B cell (primary cell): ENCODE data around the gene FAM107B. TPM values are rescaled to one million over a fixed set of nuclear protein-coding genes. Genes with fewer than 3 reads are reported as not detected.

Source experiments
- ATAC-seq: fragments of 200-7000 bp; cut with Tn5 transposase; one replicate; pipeline ENCODE4 v1.10.0; 2021; ENCODE audit warnings: low read depth, mild to moderate bottlenecking, moderate number of reproducible peaks, moderate library complexity
- CTCF ChIA-PET: fragments of 350-600 bp; sonication (Branson Sonifier 250); formaldehyde crosslinking; loops from one replicate; lab custom pipeline; 2021; ENCODE audit warnings: antibody characterized with exemption, inconsistent platforms; lab: Charles Lee
- POLR2A ChIA-PET: fragments of 350-600 bp; sonication (Branson Sonifier 250); formaldehyde crosslinking; loops from one replicate; lab custom pipeline; 2021; ENCODE audit warnings: antibody characterized with exemption; lab: Charles Lee
- DNase-seq: peaks from one replicate; pipeline ENCODE4 v3.0.0; 2013
- H2AFZ ChIP-seq: 2 replicates; pipeline ENCODE4 v1.6.1; 2012; ENCODE audit warnings: mild to moderate bottlenecking, low read depth, low read length; ENCODE audit not compliant: insufficient read depth, poor library complexity, severe bottlenecking
- H3K27ac ChIP-seq, 2 donors: 1 replicate in 1 of 2; 2 replicates in 1 of 2; pipeline ENCODE4 v1.5.1; 2012 to 2013; ENCODE audit warnings: low read length in 2 of 2, mild to moderate bottlenecking in 2 of 2, moderate library complexity in 1 of 2
- H3K27me3 ChIP-seq, 4 experiments: fragments of 200-600 bp in 1 of 4; sonication (generic) in 1 of 4; replicated peaks in 1 of 4; 1 replicate in 2 of 4; 2 replicates in 2 of 4; pipeline versions ENCODE4 v1.6.1 to v1.7.0; 2013 to 2016; ENCODE audit warnings: low read length in 3 of 4, mild to moderate bottlenecking in 2 of 4, mixed read lengths in 1 of 4, moderate library complexity in 1 of 4; ENCODE audit not compliant: insufficient read depth in 4 of 4, control insufficient read depth in 3 of 4; ENCODE audit errors: control extremely low read depth in 1 of 4
- H3K36me3 ChIP-seq, 2 experiments: replicated peaks in 1 of 2; 1 replicate in 1 of 2; 2 replicates in 1 of 2; pipeline versions ENCODE4 v1.6.1 to v1.7.1; 2013; ENCODE audit warnings: low read length in 1 of 2; ENCODE audit not compliant: insufficient read depth in 2 of 2, control insufficient read depth in 1 of 2; ENCODE audit errors: control extremely low read depth in 1 of 2, extremely low read depth in 1 of 2
- H3K4me1 ChIP-seq, 2 donors: fragments of 200-600 bp in 1 of 2; sonication (generic) in 1 of 2; 1 replicate in 1 of 2; 2 replicates in 1 of 2; pipeline versions ENCODE4 v1.5.1 to v1.6.1; 2013 to 2017; ENCODE audit warnings: low read length in 2 of 2; ENCODE audit not compliant: control insufficient read depth in 2 of 2, insufficient read depth in 2 of 2
- H3K4me2 ChIP-seq: replicated peaks from 2 replicates; pipeline ENCODE3; 2012; ENCODE audit warnings: mild to moderate bottlenecking, low read depth, low read length; ENCODE audit not compliant: poor library complexity, severe bottlenecking
- H3K4me3 ChIP-seq, 5 experiments: fragments of 200-600 bp in 1 of 5; sonication (generic) in 1 of 5; 1 replicate in 3 of 5; 2 replicates in 2 of 5; pipeline versions ENCODE4 v1.5.1 to v1.7.0; 2011 to 2016; ENCODE audit warnings: low read length in 4 of 5, mild to moderate bottlenecking in 4 of 5, low read depth in 2 of 5, control low read depth in 1 of 5, moderate library complexity in 1 of 5; ENCODE audit not compliant: insufficient read depth in 1 of 5; ENCODE audit errors: control extremely low read depth in 1 of 5, extremely low read depth in 1 of 5
- H3K79me2 ChIP-seq: fragments of 200-600 bp; sonication (generic); one replicate; pipeline ENCODE4 v1.6.0; 2016; ENCODE audit warnings: low read length; ENCODE audit not compliant: control insufficient read depth, insufficient read depth
- H3K9ac ChIP-seq: fragments of 200-600 bp; sonication (generic); 2 replicates; pipeline ENCODE4 v1.6.1; 2017; ENCODE audit warnings: mild to moderate bottlenecking, low read length, moderate library complexity
- H3K9me3 ChIP-seq, 3 donors: one replicate each; pipeline versions ENCODE4 v1.6.1 to v1.7.1; 2013; ENCODE audit warnings: low read length in 2 of 3; ENCODE audit not compliant: control insufficient read depth in 2 of 3, insufficient read depth in 1 of 3; ENCODE audit errors: control extremely low read depth in 1 of 3
- H4K20me1 ChIP-seq: 2 replicates; pipeline ENCODE4 v1.6.0; 2012; ENCODE audit warnings: mild to moderate bottlenecking, low read length; ENCODE audit not compliant: insufficient read depth, control insufficient read depth, poor library complexity, severe bottlenecking
- H3K27ac Mint-ChIP-seq: one replicate; pipeline ENCODE4 v1.8.0; 2021; ENCODE audit warnings: mixed read lengths
- H3K27me3 Mint-ChIP-seq: one replicate; pipeline ENCODE4 v1.8.0; 2021; ENCODE audit warnings: mixed read lengths
- H3K4me1 Mint-ChIP-seq: one replicate; pipeline ENCODE4 v1.8.0; 2021; ENCODE audit warnings: mixed read lengths
- H3K4me3 Mint-ChIP-seq: one replicate; pipeline ENCODE4 v1.8.0; 2021; ENCODE audit warnings: mixed read lengths
- H3K9me3 Mint-ChIP-seq: one replicate; pipeline ENCODE4 v1.8.0; 2022; ENCODE audit warnings: mixed read lengths; ENCODE audit not compliant: insufficient read depth
- EZH2 ChIP-seq: IDR thresholded peaks from 2 replicates; pipeline ENCODE4 v1.6.1; 2012; ENCODE audit warnings: borderline replicate concordance, low read depth, mild to moderate bottlenecking, moderate library complexity, low read length; ENCODE audit not compliant: insufficient read depth, poor library complexity, severe bottlenecking
- WGBS: methylation state at CpG from one replicate; pipeline ENCODE4 v1.1.5; 2013; ENCODE audit warnings: missing lambda C conversion rate; ENCODE audit not compliant: insufficient coverage; 5-methylcytosine and 5-hydroxymethylcytosine counted together
- intact Hi-C: fragments of 100-400 bp; cut with micrococcal nuclease; formaldehyde crosslinking; loops from one replicate; pipeline ENCODE4 v1.10.0; 2022
- polyA plus RNA-seq: library from polyadenylated mRNA; depleted of rRNA; stranded (reverse); fragments of >200 nt; gene quantifications from 2 replicates; pipeline ENCODE4 v1.2.3, GENCODE V29; 2012
- total RNA-seq, 2 donors: library from RNA; stranded (reverse); fragments of 120-200 nt in 1 of 2; gene quantifications; 1 replicate in 1 of 2; 2 replicates in 1 of 2; pipeline versions ENCODE4 v1.2.3 to v1.2.4, GENCODE V29; 2013 to 2022
- TF ChIP-seq, protein P1 (sequence below): fragments of 200-600 bp; IDR thresholded peaks from one replicate; pipeline ENCODE4 v1.8.0; 2022; ENCODE audit warnings: antibody characterized with exemption, mild to moderate bottlenecking

FAM107B gene
- total and polyA plus RNA-seq, 2 donors (not counting 1 experiment from before 2014, with no cell fraction given), result 31.9 to 318 TPM

- intact Hi-C loops, result loop anchor here (1.0 to 2.0 kb wide), 2 partner anchors 40 to 344 kb away; no protein-coding TSS in a partner anchor
Observed at GRCh38 chr10:14608381-14609001, 166.2 kb downstream of the FAM107B start.

More at GRCh38 chr10:14608381-14609001, 166.2 kb downstream of the FAM107B start:
- H3K79me2 ChIP-seq, result peaks cover 3% of the 10 kb centered on the region
- H3K27me3 ChIP-seq, result no peaks in the 10 kb centered on the region
- no peak for TF ChIP-seq EZH2
- TF ChIP-seq, protein P1, sequence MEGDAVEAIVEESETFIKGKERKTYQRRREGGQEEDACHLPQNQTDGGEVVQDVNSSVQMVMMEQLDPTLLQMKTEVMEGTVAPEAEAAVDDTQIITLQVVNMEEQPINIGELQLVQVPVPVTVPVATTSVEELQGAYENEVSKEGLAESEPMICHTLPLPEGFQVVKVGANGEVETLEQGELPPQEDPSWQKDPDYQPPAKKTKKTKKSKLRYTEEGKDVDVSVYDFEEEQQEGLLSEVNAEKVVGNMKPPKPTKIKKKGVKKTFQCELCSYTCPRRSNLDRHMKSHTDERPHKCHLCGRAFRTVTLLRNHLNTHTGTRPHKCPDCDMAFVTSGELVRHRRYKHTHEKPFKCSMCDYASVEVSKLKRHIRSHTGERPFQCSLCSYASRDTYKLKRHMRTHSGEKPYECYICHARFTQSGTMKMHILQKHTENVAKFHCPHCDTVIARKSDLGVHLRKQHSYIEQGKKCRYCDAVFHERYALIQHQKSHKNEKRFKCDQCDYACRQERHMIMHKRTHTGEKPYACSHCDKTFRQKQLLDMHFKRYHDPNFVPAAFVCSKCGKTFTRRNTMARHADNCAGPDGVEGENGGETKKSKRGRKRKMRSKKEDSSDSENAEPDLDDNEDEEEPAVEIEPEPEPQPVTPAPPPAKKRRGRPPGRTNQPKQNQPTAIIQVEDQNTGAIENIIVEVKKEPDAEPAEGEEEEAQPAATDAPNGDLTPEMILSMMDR, result no peak
- no peaks in the 10 kb centered on the region for H3K36me3 ChIP-seq
- peak overlapping the region; percentile 42 to 60 for H3K27ac ChIP-seq
- ChIA-PET POLR2A (interaction anchor here (1.1 to 1.7 kb wide), 3 partner anchors 37 to 134 kb away, joined by 3 to 6 read pairs (median 4); no protein-coding TSS in a partner anchor), CTCF (interaction anchor here (0.7 to 2.5 kb wide), 8 partner anchors 9 to 214 kb away, joined by 3 to 13 read pairs (median 6); no protein-coding TSS in a partner anchor)
- Mint-ChIP-seq H3K27me3 (no peaks in the 10 kb centered on the region), H3K4me1 (peaks cover 57% of the 10 kb centered on the region), H3K27ac (peak overlapping the region; percentile 98), H3K9me3 (no peaks in the 10 kb centered on the region), H3K4me3 (peak overlapping the region; percentile 75)
- peak overlapping the region; percentile 0 for H2AFZ ChIP-seq
- DNase-seq, result peak; percentile 90
- H3K9me3 ChIP-seq, result no peaks in the 10 kb centered on the region
- H3K4me3 ChIP-seq, result peak overlapping the region in 2 of 5 experiments; percentile 13 to 32
- H4K20me1 ChIP-seq, result no peaks in the 10 kb centered on the region
- peak overlapping the region; percentile 60 for H3K4me2 ChIP-seq
- peaks cover 36 to 40% of the 10 kb centered on the region in 2 donors for H3K4me1 ChIP-seq
- 36% methylated on average over 1 of the region's 4 CpGs for WGBS
- H3K9ac ChIP-seq, result no peak overlapping the region
- peak; percentile 68 for ATAC-seq
